NT2/D1 (cell line): ENCODE data around the gene DCBLD1.
"Not testable (repeated sequence)": the region's sequence is repeated elsewhere in the genome, so short reads cannot be mapped to it uniquely, and the experiment has no call there.

ENCODE experiments used
- DNase-seq: peaks from one replicate; pipeline ENCODE4 v3.0.0-alpha.2; 2011; ENCODE audit warnings: low read depth, low spot score
- H3K27me3 ChIP-seq: 2 replicates; pipeline ENCODE4 v1.6.0; 2011; ENCODE audit warnings: mild to moderate bottlenecking; ENCODE audit not compliant: insufficient read length, insufficient read depth
- H3K36me3 ChIP-seq: 2 replicates; pipeline ENCODE4 v1.6.1; 2011; ENCODE audit warnings: mild to moderate bottlenecking, low read length, mixed read lengths; ENCODE audit not compliant: insufficient read depth, insufficient read length
- H3K4me1 ChIP-seq: 2 replicates; pipeline ENCODE4 v1.5.1; 2011; ENCODE audit not compliant: insufficient read depth, insufficient read length
- H3K4me3 ChIP-seq: 2 replicates; pipeline ENCODE4 v1.5.1; 2011; ENCODE audit warnings: low read depth; ENCODE audit not compliant: insufficient read length
- H3K9ac ChIP-seq: 2 replicates; pipeline ENCODE4 v1.6.0; 2011; ENCODE audit warnings: low read depth; ENCODE audit not compliant: insufficient read length
- H3K9me3 ChIP-seq: 2 replicates; pipeline ENCODE4 v1.5.1; 2011; ENCODE audit warnings: mild to moderate bottlenecking, low read length; ENCODE audit not compliant: insufficient read depth
- SUZ12 ChIP-seq: IDR thresholded peaks from 2 replicates; pipeline ENCODE4 v1.6.1; 2011; ENCODE audit not compliant: insufficient read length, insufficient read depth; ENCODE audit errors: extremely low read depth
- YY1 ChIP-seq: IDR thresholded peaks from 2 replicates; pipeline ENCODE4 v1.6.1; 2011; ENCODE audit not compliant: insufficient read length, insufficient read depth
- ZNF274 ChIP-seq: IDR thresholded peaks from 2 replicates; pipeline ENCODE4 v1.6.1; 2011; ENCODE audit warnings: mild to moderate bottlenecking, low read depth, low read length

The DCBLD1 gene

DNA sequence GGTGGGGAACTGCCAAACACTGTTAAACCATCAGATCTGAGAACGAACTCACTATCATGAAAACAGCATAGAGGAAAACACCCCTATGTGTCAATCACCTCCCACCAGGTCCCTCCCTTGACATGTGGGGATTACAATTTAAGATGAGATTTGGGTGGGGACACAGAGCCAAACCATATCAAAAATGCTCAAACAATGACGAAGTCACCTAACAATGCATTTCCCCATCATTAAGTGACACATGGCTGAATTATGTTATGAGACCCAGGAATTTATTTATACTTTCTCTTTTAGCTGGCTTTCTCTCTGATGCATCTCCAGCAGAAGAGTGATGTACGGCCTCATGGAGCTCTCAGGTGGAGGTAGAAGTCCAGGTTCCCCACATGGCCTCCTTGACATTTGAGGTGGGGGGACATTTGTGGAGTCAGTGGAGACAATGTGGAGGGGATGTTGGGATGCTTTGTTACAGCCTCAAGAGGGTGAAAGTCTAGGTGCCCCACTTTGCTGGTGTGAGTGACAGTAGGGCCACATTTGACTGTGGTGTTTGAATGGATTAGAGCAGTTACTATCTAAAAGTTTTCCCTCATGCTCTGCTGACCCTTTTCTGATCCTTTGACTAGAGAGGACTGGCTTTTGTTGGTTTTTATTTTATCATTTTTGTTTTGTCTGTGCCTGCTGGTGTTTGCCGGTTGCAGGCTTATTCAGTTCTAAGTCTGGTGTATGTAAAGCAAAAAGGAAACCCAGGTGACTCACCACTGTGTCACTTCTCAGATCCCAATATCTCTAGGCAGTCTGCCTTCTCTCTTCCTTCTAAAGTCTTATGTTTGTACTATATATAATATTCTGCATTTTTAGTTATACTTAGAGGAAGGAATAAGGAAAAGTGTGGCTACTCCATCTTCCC lies 18.5 kb upstream of the DCBLD1 start:
- TF ChIP-seq ZNF274 = no peak
- no peak for TF ChIP-seq SUZ12
- no peak for TF ChIP-seq YY1
- no peaks in the 10 kb centered on the region for H3K27me3 ChIP-seq
- no peaks in the 10 kb centered on the region for H3K4me1 ChIP-seq
- H3K4me3 ChIP-seq = no peak overlapping the region
- no peak overlapping the region for H3K9ac ChIP-seq
- no peaks in the 10 kb centered on the region for H3K36me3 ChIP-seq
- H3K9me3 ChIP-seq = no peaks in the 10 kb centered on the region
- no peak for DNase-seq

DNA sequence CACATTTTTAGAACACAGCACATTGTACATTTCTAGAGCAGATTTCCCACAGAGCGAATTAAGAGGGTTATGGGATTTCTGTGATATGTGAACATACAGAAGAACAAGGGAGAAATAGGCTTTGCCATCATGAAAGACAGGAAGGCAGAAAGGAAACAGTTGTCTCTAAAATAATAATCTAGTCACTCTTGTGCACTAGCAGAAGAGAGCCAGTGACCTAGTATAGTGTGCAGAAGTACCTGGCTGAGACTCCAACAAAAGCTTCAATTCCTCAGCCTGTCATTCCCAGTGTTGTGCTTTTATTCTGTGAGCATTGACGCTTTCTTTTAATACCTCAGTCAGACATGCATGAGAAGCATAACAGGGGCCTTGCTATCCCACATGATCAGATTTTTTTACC lies 17.8 kb upstream of the DCBLD1 start:
- no peak for DNase-seq
- Histone ChIP-seq H3K36me3 (no peaks in the 10 kb centered on the region), H3K4me1 (no peaks in the 10 kb centered on the region), H3K9ac (no peak overlapping the region), H3K27me3 (no peaks in the 10 kb centered on the region), H3K9me3 (no peaks in the 10 kb centered on the region), H3K4me3 (no peak overlapping the region)
- TF ChIP-seq SUZ12 (no peak), ZNF274 (no peak), YY1 (no peak)

- Histone ChIP-seq H3K36me3 (no peaks in the 10 kb centered on the region), H3K27me3 (no peaks in the 10 kb centered on the region)
- TF ChIP-seq SUZ12 (no peak), YY1 (no peak), ZNF274 (no peak)
These were observed 16.8 kb upstream of the DCBLD1 start for GRCh38 chr6:117465691-117466090.

DNA sequence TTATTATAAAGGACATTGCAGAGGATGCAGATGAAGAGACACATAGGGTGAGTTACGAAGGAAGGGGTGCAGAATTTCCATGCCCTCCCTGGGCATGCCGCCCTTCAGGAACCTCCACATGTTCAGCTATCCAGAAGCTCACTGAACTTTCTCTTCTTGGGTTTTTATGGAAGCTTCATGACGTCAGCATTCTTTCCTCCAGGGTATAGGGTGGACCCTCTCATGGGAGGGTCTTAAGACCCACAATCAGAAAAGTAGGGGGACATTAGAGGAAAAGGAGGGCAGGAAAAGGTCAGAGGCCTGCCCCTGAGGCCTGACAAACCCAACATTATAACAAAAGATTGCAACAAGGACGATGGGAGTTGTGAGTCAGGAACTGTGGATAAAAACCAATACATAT lies 14.6 kb upstream of the DCBLD1 start:
- Histone ChIP-seq H3K9ac (no peak overlapping the region), H3K9me3 (no peaks in the 10 kb centered on the region), H3K27me3 (no peaks in the 10 kb centered on the region), H3K4me3 (no peak overlapping the region), H3K36me3 (no peaks in the 10 kb centered on the region), H3K4me1 (no peaks in the 10 kb centered on the region)
- DNase-seq = no peak
- no peak for TF ChIP-seq YY1
- TF ChIP-seq ZNF274 = no peak
- TF ChIP-seq SUZ12 = no peak

More at GRCh38 chr6:117465691-117466090, 16.8 kb upstream of the DCBLD1 start:
- Histone ChIP-seq H3K9me3 (no peaks in the 10 kb centered on the region), H3K4me1 (no peaks in the 10 kb centered on the region), H3K9ac (no peak overlapping the region), H3K4me3 (no peak overlapping the region)
- DNase-seq = no peak

DNA sequence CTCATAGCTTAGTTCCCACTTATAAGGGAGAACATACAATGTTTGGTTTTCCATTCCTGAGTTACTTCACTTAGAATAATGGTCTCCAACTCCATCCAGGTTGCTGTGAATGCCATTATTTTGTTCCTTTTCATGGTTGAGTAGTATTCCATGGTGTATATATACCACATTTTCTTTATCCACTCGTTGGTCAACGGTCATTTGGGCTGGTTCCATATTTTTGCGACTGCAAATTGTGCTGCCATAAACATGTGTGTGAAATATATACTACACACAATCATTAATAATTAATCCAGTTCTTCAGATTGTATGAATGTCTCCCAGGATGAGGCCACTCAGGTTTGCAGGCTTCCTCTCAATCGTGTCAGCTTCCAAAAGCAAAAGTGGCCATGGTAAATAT lies 13.9 kb upstream of the DCBLD1 start:
- H3K27me3 ChIP-seq, H3K36me3 ChIP-seq, H3K9me3 ChIP-seq, H3K9ac ChIP-seq, H3K4me1 ChIP-seq, H3K4me3 ChIP-seq, DNase-seq: not testable (repeated sequence)

DNA sequence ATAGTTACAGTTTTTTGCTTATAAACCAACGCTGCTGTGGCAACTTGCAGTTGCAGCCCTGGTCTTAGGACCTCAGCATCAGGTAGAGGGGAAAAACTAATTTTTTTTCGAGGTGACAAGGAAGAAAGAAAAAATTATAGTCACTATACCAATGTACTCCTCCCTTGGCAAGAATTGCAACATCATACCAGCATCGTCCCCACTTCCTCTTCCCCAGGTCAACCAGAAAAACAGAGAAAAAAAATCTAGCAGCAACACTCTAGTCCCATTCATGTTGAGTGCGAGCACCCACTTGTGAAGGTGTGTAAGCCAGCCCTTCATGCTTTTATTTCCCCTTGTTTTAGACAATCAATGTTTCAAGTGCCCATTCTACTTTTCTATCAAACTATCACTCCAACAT lies 13.1 kb upstream of the DCBLD1 start:
- no peaks in the 10 kb centered on the region for H3K4me1 ChIP-seq

DNA sequence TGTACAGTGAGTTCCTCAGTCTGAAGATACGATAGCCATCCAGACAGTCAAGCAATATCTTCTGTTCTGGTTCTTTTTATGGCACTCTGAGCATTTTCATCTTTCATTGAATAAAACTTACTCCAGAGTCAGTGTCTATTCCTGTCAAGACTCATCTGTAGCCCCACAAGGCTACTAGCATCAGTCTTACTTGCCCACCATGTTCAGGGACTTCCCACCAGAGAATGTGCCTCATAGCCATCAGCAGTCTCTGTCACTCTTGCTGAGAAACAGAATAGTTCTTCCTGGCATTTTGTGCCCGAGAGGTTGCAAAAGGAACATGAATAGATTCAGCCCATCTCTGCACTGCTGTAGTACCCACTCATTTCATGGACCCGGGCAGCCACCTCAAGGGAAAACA lies 12.7 kb upstream of the DCBLD1 start:
- Histone ChIP-seq H3K36me3 (no peaks in the 10 kb centered on the region), H3K4me1 (no peaks in the 10 kb centered on the region), H3K9me3 (no peaks in the 10 kb centered on the region), H3K4me3 (no peak overlapping the region), H3K9ac (no peak overlapping the region), H3K27me3 (no peaks in the 10 kb centered on the region)
- TF ChIP-seq SUZ12 = no peak
- no peak for TF ChIP-seq ZNF274
- TF ChIP-seq YY1 = no peak
- no peak for DNase-seq

More for the DNA sequence above, 13.1 kb upstream of the DCBLD1 start:
- no peaks in the 10 kb centered on the region for H3K27me3 ChIP-seq
- no peaks in the 10 kb centered on the region for H3K9me3 ChIP-seq
- H3K36me3 ChIP-seq = no peaks in the 10 kb centered on the region
- no peak overlapping the region for H3K4me3 ChIP-seq
- no peak for TF ChIP-seq YY1
- no peak for DNase-seq
- H3K9ac ChIP-seq = no peak overlapping the region

GRCh38 chr6:117472667-117473066 lies 9.8 kb upstream of the DCBLD1 start:
- Histone ChIP-seq H3K9ac (no peak overlapping the region), H3K4me3 (no peak overlapping the region), H3K9me3 (no peaks in the 10 kb centered on the region), H3K27me3 (no peaks in the 10 kb centered on the region), H3K36me3 (no peaks in the 10 kb centered on the region), H3K4me1 (no peaks in the 10 kb centered on the region)
- no peak for TF ChIP-seq YY1
- no peak for DNase-seq
